ENCODE measurements around the gene RBM34.

The RBM34 gene

DNA sequence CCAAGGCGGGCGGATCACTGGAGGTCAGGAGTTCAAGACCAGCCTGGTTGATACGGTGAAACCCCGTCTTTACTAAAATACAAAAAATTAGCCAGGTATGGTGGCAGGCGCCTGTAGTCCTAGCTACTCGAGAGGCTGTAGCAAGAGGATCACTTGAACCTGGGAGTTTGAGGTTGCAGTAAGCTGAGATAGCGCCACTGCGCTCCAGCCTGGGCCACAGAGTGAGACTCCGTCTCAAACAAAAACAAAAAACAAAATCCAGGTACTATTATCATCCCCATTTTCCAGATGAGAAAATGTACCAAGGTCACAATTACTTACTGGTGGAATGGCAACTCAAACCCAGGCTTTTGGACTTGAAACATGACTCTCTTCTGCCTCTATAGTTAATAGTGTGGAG is 36.9 kb downstream of the RBM34 start:
- TF ChIP-seq, protein P1, sequence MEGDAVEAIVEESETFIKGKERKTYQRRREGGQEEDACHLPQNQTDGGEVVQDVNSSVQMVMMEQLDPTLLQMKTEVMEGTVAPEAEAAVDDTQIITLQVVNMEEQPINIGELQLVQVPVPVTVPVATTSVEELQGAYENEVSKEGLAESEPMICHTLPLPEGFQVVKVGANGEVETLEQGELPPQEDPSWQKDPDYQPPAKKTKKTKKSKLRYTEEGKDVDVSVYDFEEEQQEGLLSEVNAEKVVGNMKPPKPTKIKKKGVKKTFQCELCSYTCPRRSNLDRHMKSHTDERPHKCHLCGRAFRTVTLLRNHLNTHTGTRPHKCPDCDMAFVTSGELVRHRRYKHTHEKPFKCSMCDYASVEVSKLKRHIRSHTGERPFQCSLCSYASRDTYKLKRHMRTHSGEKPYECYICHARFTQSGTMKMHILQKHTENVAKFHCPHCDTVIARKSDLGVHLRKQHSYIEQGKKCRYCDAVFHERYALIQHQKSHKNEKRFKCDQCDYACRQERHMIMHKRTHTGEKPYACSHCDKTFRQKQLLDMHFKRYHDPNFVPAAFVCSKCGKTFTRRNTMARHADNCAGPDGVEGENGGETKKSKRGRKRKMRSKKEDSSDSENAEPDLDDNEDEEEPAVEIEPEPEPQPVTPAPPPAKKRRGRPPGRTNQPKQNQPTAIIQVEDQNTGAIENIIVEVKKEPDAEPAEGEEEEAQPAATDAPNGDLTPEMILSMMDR (IDR thresholded peaks at IDR 0.05): no peak

- TF ChIP-seq, protein P1 (IDR thresholded peaks at IDR 0.05): no peak
Observed at GRCh38 chr1:235122348-235122747, 38.7 kb downstream of the RBM34 start.

- TF ChIP-seq, protein P1 (IDR thresholded peaks at IDR 0.05): no peak
Observed at GRCh38 chr1:235113183-235113917, 47.7 kb downstream of the RBM34 start.

DNA sequence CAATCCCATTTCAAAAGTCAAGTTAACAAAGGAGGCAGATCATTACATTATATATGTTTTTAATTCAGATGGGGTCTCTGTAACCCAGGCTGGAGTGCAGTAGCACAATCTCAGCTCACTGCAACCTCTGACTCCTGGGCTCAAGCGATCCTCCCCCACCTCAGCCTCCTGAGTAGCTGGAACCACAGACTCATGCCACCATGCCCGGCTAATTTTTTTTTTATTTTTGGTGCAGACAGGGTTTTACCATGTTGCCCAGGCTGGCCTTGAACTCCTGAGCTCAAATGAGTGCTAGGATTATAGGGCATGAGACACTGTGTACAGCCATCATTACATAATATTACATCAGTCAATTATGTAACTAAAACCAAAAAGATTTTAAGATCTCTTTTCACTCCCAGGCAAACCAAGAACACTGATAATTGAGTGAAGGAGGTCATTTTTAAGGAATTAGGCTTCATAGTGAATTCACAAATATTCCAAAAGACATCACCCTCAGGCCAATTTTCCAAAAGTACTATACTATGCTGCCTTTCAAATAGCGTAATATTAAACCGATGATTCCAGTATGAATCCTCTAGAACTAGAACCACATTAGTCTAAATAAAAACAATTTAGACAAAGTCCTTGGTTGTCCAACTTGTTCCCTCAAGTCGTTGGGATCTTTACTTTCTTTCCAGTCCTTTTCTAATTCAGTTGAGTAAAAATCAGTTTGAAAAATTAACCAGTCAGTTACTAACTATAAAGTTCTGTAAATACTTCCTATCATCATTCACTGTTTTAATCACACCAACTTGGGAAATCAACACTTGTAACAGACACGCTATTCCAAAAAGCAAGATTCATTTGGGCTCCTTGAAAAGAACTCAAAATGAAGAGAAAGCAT is 48.5 kb downstream of the RBM34 start:
- TF ChIP-seq, protein P1 (IDR thresholded peaks at IDR 0.05): no peak

- TF ChIP-seq, protein P1 (IDR thresholded peaks at IDR 0.05): no peak
Observed at GRCh38 chr1:235111107-235111506, 49.9 kb downstream of the RBM34 start.

GRCh38 chr1:235108876-235109275 is 52.2 kb downstream of the RBM34 start:
- TF ChIP-seq, protein P1 (IDR thresholded peaks at IDR 0.05): no peak

GRCh38 chr1:235108185-235108593 is 52.9 kb downstream of the RBM34 start:
- TF ChIP-seq, protein P1 (IDR thresholded peaks at IDR 0.05): no peak

All from LNCAP (cell line).